ENCODE data around the gene SLC39A3.
A peak's percentile ranks its signal among the peaks of the same experiment; 100 is the strongest.

Gene SLC39A3

GRCh38 chr19:2739602-2740313 lies at the start of gene SLC39A3:
Gene SLC39A3, minus strand, starts transcription at chr19:2740017. Its CDS starts 2,760 bp downstream, at chr19:2737257.
- DNase-seq: peak; percentile 100

- DNase-seq: no peak
These were observed 48.4 kb upstream of the SLC39A3 start for GRCh38 chr19:2788237-2788636.

- DNase-seq: no peak
These were observed 47.3 kb upstream of the SLC39A3 start for GRCh38 chr19:2787115-2787514.

- DNase-seq: peak; percentile 99
These were observed 45.6 kb upstream of the SLC39A3 start, which contains the start of gene THOP1 for GRCh38 chr19:2785244-2785997. Gene THOP1, plus strand, starts transcription at chr19:2785503. Its CDS starts 160 bp downstream, at chr19:2785663.

GRCh38 chr19:2783781-2784145 lies 43.9 kb upstream of the SLC39A3 start:
- no peak for DNase-seq

- DNase-seq: peak; percentile 97
These were observed 43.3 kb upstream of the SLC39A3 start, which contains the start of gene SGTA for GRCh38 chr19:2782936-2783780. Gene SGTA, minus strand, starts transcription at chr19:2783273. Its CDS starts 14,205 bp downstream, at chr19:2769068.

GRCh38 chr19:2782329-2782935 lies 42.6 kb upstream of the SLC39A3 start:
- peak; percentile 68 for DNase-seq

GRCh38 chr19:2780284-2780683 lies 40.5 kb upstream of the SLC39A3 start:
- DNase-seq: no peak

- no peak for DNase-seq
These were observed 39.4 kb upstream of the SLC39A3 start for GRCh38 chr19:2779121-2779740.

GRCh38 chr19:2777952-2778683 lies 38.3 kb upstream of the SLC39A3 start:
- DNase-seq: no peak

- peak; percentile 84 for DNase-seq
These were observed 36.0 kb upstream of the SLC39A3 start for GRCh38 chr19:2775556-2776430.

GRCh38 chr19:2774953-2775555 lies 35.2 kb upstream of the SLC39A3 start:
- no peak for DNase-seq

GRCh38 chr19:2774083-2774679 lies 34.4 kb upstream of the SLC39A3 start:
- DNase-seq: no peak

GRCh38 chr19:2771786-2772674 lies 32.2 kb upstream of the SLC39A3 start:
- no peak for DNase-seq

- DNase-seq: no peak
These were observed 30.5 kb upstream of the SLC39A3 start for GRCh38 chr19:2770055-2771013.

- no peak for DNase-seq
These were observed 29.4 kb upstream of the SLC39A3 start for GRCh38 chr19:2769218-2769617.
